NB4 (cell line): ENCODE data around the gene PDIA4.

ENCODE experiments used
- DNase-seq: peaks from one replicate; pipeline ENCODE4 v3.0.0; 2010; ENCODE audit warnings: low read depth
- H3K4me3 ChIP-seq: one replicate; pipeline ENCODE4 v1.5.1; 2011; ENCODE audit warnings: mild to moderate bottlenecking, low read depth, low read length, moderate library complexity
- CTCF ChIP-seq: IDR thresholded peaks from one replicate; pipeline ENCODE4 v1.5.1; 2012; ENCODE audit warnings: low read depth, low read length
- MYC ChIP-seq: IDR thresholded peaks from 2 replicates; pipeline ENCODE4 v1.6.1; 2011; ENCODE audit warnings: low read depth, low read length
- POLR2A ChIP-seq: IDR thresholded peaks from 2 replicates; pipeline ENCODE4 v1.6.1; 2011; ENCODE audit warnings: mild to moderate bottlenecking; ENCODE audit not compliant: insufficient read length; ENCODE audit errors: extremely low read depth
- TF ChIP-seq, protein P1 (sequence below): IDR thresholded peaks from 2 replicates; pipeline ENCODE4 v1.6.1; 2011; ENCODE audit warnings: low read depth, low read length

The PDIA4 gene

GRCh38 chr7:149000961-149001360 lies 27.3 kb downstream of the PDIA4 start:
- no peak for DNase-seq
- TF ChIP-seq MYC (no peak), CTCF (no peak), POLR2A (no peak)
- H3K4me3 ChIP-seq, result no peak overlapping the region

- no peak overlapping the region for H3K4me3 ChIP-seq
- DNase-seq, result no peak
- TF ChIP-seq, protein P1, sequence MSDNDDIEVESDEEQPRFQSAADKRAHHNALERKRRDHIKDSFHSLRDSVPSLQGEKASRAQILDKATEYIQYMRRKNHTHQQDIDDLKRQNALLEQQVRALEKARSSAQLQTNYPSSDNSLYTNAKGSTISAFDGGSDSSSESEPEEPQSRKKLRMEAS, result no peak
- TF ChIP-seq MYC (no peak), POLR2A (no peak), CTCF (no peak)
Measured at GRCh38 chr7:148999192-148999591, 29.1 kb downstream of the PDIA4 start.

GRCh38 chr7:148997497-148997896 lies 30.8 kb downstream of the PDIA4 start:
- TF ChIP-seq MYC (no peak), CTCF (no peak), POLR2A (no peak)
- TF ChIP-seq, protein P1, result no peak
- no peak overlapping the region for H3K4me3 ChIP-seq
- no peak for DNase-seq

GRCh38 chr7:148994576-148994975 lies 33.7 kb downstream of the PDIA4 start:
- DNase-seq, result no peak
- no peak for TF ChIP-seq POLR2A
- TF ChIP-seq MYC, result no peak
- no peak for TF ChIP-seq CTCF
- TF ChIP-seq, protein P1, result no peak
- H3K4me3 ChIP-seq, result no peak overlapping the region

- TF ChIP-seq MYC (no peak), CTCF (no peak), POLR2A (no peak)
- TF ChIP-seq, protein P1, result no peak
- DNase-seq, result no peak
- H3K4me3 ChIP-seq, result no peak overlapping the region
Measured at GRCh38 chr7:148993193-148993592, 35.1 kb downstream of the PDIA4 start.

DNA sequence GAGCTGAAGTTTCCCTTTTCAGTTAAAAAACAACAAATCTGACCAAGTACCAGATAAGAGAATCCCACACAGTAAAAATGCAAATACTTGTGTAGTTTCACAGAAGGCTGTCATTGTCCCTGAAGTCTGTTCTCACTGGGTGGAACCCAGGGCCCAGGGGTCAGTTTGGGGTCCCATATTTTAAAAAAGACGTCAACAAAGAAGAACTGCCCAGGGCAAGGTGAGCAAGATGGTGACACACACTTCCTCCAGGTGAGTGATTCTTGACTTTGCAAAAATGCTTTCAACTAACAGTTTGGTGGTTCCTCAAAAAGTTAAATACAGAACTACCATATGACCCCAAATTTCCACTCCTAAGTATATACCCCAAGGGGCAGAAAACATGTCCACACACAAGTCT lies 36.8 kb downstream of the PDIA4 start:
- TF ChIP-seq MYC (no peak), POLR2A (no peak), CTCF (no peak)
- TF ChIP-seq, protein P1, result no peak
- no peak for DNase-seq
- no peak overlapping the region for H3K4me3 ChIP-seq
